ENCODE measurements around the gene WNT2.

DNA sequence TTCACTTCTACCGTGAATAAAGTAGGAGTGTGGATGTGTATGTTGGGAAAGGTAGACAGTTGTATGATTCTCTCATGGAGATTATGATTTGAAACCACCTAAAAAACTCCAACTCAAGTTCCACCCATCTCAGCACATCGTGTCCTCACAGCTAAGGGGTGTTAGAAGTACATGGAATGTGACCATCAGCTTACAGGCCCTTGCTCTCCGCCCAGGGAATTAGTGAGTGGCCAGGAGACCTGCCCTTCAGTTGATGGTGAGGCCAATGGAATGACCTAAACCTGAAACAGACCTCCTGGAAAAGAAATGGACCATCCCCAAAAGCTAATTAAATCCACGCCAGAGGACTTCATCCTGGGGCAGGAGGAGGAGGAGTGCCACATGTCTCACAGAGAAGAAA lies 2.1 kb upstream of the WNT2 start:
- TF ChIP-seq, protein P1, sequence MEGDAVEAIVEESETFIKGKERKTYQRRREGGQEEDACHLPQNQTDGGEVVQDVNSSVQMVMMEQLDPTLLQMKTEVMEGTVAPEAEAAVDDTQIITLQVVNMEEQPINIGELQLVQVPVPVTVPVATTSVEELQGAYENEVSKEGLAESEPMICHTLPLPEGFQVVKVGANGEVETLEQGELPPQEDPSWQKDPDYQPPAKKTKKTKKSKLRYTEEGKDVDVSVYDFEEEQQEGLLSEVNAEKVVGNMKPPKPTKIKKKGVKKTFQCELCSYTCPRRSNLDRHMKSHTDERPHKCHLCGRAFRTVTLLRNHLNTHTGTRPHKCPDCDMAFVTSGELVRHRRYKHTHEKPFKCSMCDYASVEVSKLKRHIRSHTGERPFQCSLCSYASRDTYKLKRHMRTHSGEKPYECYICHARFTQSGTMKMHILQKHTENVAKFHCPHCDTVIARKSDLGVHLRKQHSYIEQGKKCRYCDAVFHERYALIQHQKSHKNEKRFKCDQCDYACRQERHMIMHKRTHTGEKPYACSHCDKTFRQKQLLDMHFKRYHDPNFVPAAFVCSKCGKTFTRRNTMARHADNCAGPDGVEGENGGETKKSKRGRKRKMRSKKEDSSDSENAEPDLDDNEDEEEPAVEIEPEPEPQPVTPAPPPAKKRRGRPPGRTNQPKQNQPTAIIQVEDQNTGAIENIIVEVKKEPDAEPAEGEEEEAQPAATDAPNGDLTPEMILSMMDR (optimal IDR thresholded peaks at IDR 0.05 in 1 of 3, IDR thresholded peaks at IDR 0.05 in 1 of 3, conservative IDR thresholded peaks at IDR 0.05 in 1 of 3; ENCODE audit: extremely low read depth in 1 of 3, insufficient read depth in 2 of 3, low read length in 3 of 3): no peak
- no peak for TF ChIP-seq EZH2 (IDR thresholded peaks at IDR 0.05; ENCODE audit: low read length)
